GM19193 (cell line): ENCODE measurements around the gene LRRC27.

ENCODE experiments used
- POLR2A ChIP-seq: IDR thresholded peaks from 4 replicates; pipeline ENCODE4 v1.6.1; 2011; ENCODE audit not compliant: insufficient read depth, insufficient read length; ENCODE audit errors: extremely low read depth

Gene LRRC27

DNA sequence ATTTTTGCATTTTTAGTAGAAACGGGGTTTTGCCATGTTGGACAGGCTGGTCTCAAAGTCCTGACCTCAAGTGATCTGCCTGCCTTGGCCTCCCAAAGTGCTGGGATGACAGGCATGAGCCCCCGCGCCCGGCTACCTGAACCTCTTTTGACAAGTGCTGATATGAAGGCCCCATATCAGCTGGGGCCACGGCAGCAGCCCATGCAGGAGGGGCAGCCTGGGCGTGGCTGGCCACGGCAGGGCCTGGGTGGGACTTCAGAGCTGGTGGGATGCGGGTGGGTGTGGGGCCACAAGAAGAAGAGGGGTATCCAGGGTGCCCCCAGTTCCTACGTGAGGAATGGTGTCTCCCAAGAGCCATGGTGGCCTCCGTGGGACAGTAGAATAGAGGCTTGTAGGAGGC lies 6.9 kb downstream of the LRRC27 start:
- no peak for TF ChIP-seq POLR2A

DNA sequence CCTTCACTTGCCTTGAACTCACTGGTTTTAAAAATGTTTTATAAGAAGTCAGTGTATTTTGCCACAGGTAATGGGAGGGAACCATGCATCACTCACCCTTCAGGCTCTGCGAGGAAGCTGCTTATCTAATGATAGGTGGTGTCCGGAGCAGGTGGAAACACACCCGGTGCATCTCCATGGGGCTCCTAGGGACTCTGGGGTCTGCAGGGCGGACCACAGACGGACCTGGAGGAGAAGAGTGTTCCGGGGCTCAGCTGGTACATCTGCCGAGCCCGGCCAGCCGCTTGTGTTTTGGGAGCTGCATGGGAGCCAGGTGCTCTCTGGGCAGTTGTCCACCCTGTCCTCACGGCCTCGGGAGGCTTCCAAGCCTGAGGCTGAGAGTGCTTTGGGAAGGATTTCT lies 7.3 kb downstream of the LRRC27 start:
- TF ChIP-seq POLR2A: no peak

DNA sequence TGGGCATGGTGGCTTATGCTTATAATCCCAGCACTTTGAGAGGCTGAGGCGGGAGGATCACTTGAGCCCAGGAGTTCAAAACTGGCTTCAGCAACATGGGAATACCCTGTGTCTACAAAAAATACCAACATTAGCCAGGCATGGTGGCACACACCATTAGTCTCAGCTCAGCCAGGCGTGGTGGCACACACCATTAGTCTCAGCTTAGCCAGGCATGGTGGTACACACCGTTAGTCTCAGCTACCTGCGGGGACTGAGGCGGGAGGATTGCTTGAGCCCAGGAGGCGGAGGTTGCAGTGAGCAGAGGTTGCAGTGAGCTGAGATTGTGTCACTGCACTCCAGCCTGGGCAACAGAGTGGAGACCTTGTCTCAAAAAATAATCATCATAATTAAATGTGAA lies 9.0 kb downstream of the LRRC27 start:
- TF ChIP-seq POLR2A: no peak

DNA sequence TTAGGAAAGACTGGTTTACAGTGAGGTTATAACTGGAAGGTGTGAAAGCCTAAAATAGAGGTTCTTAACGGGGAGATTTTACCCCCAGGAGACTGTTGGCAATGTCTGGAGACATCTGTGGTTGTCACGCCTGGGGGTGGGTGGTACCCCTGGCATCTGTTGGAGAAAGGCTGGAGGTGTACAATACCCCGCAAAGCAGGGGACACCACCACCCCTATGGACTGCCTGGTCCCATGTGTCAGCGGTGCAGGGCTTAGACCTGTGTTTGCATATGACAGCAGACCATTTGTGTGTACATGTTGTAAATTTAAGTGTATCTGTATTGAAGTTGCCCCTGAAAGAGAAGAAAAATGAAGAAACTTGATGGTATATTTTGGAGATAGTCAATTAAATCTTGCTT lies 9.8 kb downstream of the LRRC27 start:
- no peak for TF ChIP-seq POLR2A

DNA sequence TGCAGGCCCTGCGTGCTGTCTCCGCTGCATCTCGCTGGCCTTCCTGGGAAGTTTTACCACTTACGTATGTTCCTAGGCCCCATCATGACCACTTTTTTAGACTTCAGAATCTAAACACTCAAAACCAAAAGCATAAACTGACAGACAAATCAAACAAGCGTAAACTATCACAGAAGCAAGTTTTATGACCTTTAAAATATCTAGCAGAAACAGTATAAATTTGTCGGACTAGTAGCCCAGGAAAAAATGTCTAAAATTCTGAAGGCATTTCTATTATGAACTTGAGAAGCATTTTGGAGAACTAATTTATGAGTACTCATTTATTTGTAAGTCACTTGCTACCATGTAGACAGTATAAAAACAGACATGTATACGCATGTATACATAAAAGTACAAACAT lies 10.6 kb downstream of the LRRC27 start:
- TF ChIP-seq POLR2A: no peak

DNA sequence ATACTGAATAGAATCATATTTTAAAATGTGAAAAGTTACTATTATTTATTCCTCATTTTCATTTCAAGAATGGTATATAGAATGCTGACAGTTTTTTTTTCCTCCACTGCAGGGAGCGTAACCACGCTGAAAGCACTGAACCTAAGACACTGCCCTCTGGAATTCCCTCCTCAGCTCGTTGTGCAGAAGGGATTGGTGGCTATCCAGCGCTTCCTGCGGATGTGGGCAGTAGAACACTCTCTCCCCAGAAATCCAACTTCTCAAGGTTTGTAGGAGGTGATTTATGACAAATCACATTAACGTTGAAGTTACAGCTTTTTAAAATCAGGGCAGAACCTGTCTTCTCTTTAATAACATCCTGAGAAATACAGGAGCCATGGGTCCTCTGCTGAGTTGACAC lies 12.4 kb downstream of the LRRC27 start:
- no peak for TF ChIP-seq POLR2A

DNA sequence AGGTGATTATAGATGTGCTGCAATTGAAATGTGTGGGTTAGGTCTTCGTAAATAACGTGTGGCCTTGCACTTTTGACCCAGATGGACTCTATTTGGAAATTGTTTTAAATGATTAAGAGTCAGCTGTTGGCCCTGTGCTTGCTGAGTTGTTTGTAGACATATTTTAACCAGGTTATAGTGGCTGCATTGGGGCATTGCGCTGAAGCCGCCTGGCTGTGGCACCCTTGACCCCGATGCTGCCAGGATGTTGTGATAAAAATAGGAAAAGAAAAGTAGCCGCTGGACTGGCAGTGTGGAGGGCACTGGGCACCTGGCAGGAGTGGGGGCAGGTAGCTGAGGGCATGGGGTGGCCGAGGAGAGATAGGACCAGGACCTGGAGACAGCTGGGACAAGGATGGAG lies 13.4 kb downstream of the LRRC27 start:
- TF ChIP-seq POLR2A: no peak

DNA sequence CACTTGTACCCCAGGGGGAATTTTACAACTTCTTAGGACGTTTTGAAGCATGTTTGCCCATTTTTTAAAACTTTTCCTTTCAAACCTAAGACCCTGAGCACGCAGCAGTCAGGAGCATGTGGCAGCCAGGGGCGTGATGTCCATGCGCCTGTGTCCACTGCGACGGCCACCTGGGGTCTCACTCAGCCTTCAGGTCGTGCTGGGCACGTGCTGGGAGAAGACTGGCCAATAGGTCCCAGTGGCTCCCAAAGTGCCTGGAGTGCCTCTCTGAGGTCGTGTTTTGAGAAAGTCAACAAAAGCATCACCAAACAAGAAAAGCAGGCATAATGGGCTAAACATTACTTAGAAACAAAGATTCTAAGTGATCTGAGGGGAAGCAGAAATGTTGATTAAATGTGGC lies 14.8 kb downstream of the LRRC27 start:
- no peak for TF ChIP-seq POLR2A

DNA sequence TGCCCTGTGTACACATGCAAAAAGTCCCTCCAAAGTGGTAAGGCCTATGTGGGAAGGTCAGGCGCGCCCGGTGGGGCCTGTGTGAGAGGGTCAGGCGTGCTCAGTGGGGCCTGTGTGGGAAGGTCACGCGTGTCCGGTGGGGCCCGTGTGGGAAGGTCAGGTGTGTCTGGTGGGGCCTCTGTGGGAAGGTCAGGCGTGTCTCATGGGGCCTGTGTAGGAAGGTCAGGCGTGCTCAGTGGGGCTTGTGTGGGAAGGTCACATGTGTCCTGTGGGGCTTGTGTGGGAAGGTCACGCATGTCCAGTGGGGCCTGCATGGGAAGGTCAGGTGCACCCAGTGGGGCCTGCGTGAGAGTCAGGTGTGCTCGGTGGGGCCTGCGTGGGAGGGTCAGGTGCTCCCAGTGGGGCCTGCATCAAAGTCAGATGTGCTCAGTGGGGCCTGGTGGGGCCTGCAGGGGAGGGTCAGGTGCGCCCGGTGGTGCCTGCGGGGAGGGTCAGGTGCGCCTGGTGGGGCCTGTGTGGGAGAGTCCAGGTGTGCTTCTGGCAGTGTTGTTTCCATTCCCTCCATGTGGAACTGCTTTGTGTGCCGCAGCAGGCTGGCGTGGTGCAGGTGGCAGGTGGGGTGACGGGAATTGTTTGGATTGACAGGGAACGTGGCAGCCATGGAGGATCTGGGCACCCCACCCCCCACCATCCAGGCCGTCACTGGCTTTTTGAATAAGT lies 15.4 kb downstream of the LRRC27 start:
- no peak for TF ChIP-seq POLR2A

DNA sequence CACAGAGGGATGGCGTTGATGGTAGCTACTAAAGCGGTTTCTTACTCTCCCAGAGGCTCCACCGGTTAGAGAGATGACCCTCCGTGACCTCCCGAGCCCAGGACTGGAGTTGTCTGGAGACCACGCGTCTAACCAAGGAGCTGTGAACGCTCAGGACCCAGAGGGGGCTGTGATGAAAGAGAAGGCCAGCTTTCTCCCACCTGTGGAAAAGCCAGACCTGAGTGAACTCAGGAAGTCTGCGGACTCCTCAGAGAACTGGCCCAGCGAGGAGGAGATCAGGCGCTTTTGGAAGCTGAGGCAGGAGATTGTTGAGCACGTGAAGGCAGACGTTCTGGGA lies 15.9 kb downstream of the LRRC27 start:
- TF ChIP-seq POLR2A: no peak

DNA sequence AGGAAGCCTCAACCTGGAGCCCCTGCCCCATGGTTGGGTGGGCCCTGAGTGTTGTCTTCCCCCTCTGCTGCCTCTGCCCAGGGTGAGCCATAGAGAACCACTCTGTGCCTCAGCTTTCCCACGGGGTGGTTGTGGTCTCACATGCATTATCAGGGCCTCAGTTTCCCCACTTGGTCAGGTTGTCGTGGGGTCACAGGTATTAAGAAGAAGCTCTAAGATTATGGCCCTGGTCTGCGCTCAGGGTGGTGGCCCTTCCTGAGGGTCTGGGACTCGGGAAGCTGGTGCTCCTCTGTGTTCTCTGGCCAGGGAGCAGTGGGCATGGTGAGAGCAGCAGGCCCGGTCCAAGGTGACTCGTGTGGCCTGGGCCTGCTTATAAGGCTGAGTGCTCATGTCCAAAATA lies 17.8 kb downstream of the LRRC27 start:
- no peak for TF ChIP-seq POLR2A

DNA sequence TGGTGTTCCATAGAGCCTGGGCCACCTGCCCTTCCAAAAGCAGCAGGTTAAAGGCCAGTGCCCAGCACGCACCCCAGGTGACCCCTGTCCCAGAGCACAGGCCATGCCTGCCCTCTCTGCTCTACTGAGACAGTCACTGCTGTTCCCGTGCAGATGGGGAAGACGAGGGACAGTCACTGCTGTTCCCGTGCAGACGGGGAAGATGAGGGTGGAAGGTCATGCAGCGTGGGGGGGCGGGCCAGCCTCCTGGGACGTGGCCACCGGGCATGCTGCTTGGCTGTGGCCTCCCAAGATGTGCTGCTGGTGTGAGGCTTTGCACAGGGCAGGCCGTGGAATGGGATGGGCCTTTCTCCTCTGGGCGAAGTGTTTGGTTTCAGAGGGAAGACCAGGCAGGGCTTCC lies 18.4 kb downstream of the LRRC27 start:
- no peak for TF ChIP-seq POLR2A

DNA sequence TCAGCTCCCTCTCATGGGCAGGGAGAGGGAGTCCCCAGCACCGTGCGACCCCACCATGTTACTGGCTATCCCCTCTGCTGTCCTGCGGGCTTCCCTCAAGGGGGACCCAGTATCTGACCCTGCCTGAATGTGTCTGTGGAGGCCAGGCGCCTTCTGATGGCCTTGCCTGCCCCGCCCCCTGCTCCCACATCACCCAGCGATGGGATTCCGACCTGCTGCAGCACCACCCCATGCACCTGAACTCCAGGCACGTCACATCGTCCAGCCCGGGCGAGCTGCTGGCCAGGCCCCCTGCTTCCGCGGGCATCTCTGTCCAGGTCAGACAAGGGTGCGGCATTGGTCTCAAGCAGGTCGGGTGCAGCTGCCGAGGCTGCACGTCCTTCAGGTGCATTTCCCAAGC lies 19.0 kb downstream of the LRRC27 start:
- no peak for TF ChIP-seq POLR2A

DNA sequence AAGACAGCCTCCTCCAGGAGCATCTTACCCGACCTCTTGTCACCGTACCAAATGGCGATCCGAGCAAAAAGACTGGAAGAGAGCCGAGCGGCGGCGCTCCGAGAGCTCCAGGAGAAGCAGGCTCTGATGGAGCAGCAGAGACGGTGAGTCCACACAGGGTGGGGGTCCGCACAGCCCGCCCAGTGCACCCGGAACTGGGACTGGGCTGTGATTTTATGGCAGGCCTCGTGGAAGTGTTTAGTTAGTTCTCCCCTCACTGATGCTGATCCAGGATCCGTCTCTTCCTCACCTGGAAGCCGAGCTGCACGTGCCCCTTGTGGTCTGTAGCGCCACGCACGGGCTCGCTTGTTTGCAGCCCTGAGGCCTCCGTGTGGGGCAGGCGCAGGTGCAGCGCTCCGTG lies 19.6 kb downstream of the LRRC27 start:
- no peak for TF ChIP-seq POLR2A

DNA sequence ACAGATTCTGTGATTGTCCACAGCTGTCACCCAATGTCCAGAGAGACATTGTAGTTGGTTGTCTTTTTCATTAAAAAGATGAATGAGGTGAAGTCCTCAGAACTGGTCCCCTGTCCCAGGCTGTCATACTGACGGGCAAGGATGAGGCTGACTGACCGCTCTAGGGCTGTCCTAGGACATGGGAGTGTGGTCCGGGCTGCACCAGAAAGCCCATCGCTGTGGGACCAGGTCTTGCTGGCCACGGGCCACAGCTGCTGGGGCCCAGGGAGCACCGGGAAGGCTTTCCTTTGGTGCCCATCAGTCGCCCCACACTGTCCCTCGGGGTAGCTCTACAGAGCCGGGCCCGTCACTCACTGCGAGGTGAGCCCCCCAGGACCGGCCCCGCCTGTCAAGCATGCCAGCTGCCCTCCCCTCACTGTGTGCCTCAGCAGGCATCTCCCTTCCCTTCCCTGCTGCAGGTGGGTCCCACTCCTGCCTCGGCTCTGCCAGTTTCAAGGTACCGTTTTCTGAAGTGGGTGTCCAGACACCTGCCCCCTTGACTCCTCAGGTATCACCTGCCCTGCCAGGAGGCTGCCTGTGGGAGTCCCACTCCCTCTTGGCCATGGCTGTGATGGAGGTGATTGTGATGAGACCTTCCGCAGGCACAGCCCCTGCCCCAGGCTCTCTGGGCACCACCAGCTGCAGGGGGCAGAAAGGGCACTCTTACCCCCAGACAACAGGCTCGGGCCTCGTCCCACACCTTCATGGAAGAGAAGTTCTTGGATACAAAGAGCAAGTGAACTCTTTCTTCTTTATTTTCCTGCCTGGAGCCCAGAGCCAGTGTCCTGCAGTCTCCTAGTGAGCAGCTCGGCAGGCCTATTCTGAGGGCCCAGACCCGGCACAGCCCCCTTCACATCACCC lies 21.7 kb downstream of the LRRC27 start:
- no peak for TF ChIP-seq POLR2A

DNA sequence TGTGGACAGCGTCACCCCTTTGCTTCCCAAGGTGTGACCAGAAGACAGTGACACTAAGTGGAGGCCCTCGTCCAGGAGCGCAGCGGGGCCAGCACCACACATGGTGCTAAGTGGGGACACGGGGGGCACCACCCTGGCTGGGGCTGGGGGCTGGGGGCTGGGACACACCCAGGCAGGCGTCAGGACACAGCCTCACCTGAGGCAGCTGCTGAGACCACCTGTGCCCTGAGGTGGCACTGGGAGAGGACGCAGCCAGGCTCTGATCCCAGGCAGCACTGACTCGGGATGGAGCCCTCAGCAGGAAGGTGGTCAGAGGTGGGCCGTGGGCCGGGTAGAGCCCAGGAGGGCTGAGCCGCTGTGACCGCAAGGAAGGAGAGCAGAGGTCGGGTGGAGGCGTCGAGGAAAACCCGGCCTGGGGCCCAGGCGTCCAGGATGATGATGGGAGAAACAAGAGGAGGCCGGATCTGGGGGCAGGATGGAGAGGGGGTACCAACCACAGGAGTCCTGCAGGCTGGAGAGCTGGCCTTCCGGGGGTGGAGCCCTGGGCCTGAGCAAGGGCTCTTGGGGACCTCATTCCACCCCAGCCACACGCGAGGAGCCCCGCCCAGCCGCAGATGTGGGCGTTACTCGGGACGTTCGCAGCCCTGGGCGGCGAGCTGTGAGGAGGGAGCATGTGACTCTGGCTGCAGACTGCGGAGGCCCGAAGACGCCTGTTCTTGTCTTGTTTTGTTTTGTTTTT lies 22.5 kb downstream of the LRRC27 start:
- no peak for TF ChIP-seq POLR2A

DNA sequence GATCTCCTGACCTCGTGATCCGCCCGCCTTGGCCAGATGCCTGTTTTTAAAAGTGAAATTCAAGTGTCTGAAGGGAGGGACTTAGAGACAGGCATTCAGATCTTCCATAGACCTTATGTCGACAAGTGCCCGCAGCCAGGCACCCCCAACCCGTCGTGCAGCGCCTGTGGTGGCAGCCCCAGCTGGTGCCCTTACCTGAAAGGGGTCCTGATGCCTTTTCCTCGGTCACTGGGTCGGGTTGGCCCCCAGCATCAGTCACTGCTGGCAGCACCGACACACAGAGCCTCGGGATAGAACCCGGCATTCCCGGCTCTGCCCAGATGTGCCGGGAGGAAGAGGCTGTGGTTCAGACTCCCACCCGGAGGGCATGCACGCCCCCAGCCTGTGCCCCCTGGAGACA lies 23.3 kb downstream of the LRRC27 start:
- no peak for TF ChIP-seq POLR2A

DNA sequence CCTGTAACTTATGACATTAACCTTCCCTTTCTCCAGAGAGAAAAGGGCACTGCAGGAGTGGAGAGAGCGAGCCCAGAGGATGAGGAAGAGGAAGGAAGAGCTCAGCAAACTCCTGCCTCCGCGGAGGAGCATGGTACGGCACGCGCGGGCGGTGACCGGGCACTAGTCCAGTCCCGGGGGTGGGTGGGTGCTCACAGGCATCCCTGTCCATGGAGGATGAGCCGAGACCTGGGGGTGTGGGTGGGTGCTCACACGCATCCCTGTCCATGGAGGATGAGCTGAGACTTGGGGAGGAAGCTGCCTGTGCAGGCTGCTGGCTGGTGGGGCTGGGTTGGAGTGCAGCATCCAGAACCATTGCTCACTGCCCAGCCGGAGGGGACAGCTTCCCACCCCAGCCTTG lies 23.8 kb downstream of the LRRC27 start:
- TF ChIP-seq POLR2A: no peak
